AG08395 (cell line): ENCODE results near the gene NDUFS8.

Experiments
- DNase-seq: peaks from one replicate; pipeline ENCODE4 v3.0.0; 2012; ENCODE audit warnings: mixed read lengths, low spot score

NDUFS8 gene

GRCh38 chr11:68002938-68003845, 27.3 kb upstream of the NDUFS8 start:
- DNase-seq: peak; percentile 36

DNA sequence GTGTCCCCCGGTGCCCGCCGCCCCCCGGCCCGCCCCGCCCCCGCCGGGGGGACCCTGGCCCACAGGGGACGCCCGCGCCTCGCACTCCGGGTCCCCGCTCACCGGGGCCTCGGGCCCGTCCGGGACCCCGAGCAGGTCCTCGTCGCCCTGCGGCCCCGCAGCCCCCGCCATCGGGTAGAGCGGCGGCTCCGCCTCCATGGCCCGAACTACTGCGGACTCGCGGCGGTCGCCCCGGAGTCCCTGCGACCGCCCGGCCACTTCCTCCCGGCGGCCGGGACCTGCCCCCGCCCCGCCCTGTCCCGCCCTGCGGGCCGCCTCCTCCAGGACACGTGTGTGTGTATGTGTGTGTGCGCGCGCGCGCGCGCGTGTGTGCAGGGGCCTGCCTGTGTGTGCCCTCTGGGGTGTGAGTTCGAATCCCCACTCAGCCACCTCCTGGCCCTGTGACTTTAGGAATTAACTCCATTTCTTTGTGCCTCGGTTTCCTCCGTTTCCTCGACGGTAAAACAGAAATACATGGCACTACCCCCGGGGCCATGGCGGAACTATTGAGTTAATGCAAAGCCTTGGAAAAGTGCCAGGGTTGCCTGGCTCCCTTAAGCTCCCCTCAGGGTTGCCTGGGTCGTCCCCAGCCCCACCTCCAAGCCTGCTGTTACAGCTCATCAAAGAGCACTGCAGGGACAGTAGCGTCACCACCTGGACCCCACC, 26.5 kb upstream of the NDUFS8 start, which contains the start of gene UNC93B1:
Gene UNC93B1, minus strand, starts transcription at position 252 of the 705 bp plus-strand sequence. Its CDS starts 54 bp downstream, at position 198.
- peak; percentile 89 for DNase-seq

GRCh38 chr11:68004551-68005335, 25.7 kb upstream of the NDUFS8 start:
- DNase-seq: no peak

GRCh38 chr11:68006606-68007166, 23.8 kb upstream of the NDUFS8 start:
- DNase-seq: no peak

DNA sequence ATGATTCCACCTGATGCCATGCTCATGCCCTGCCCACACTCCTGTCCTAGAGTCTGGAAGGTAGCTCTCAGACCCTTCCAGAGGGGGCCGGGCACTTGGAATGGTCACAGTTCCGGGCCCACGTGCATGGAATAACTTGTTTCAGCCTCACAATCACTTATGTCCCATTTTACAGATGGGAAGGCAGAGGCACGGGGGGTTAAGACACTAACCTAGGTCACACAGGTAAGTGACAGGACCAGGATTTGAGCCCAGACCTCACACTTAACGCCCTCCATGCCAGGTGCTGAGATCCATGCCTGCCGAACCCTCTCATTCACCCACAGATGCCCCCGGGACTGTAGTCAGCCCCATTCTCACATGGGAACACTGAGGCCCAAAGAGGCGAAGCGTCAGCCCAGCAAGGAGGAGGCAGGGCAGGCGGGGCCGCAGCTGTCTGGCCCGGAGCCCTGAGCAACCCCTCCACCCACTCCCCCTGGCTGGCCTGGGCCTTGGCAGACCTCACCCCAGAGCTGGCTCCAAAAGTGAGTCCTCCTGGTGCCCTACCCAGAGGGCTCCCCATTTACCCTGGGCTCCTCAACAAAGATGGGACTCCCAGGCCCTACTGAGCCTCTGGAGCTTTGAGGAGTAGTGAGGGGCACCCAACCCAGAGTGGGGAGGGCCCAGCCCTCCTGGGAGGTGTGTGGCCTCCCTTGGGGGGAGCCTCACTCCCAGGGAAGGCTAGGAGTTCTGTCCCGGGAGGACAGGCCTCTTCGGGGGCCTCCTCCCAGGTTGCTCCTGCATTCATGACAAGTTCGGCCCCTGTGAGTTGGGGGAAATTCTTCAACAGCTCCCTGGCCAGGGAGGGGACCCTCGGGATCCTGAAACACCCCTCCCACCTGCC, 22.7 kb upstream of the NDUFS8 start:
- DNase-seq: no peak

DNA sequence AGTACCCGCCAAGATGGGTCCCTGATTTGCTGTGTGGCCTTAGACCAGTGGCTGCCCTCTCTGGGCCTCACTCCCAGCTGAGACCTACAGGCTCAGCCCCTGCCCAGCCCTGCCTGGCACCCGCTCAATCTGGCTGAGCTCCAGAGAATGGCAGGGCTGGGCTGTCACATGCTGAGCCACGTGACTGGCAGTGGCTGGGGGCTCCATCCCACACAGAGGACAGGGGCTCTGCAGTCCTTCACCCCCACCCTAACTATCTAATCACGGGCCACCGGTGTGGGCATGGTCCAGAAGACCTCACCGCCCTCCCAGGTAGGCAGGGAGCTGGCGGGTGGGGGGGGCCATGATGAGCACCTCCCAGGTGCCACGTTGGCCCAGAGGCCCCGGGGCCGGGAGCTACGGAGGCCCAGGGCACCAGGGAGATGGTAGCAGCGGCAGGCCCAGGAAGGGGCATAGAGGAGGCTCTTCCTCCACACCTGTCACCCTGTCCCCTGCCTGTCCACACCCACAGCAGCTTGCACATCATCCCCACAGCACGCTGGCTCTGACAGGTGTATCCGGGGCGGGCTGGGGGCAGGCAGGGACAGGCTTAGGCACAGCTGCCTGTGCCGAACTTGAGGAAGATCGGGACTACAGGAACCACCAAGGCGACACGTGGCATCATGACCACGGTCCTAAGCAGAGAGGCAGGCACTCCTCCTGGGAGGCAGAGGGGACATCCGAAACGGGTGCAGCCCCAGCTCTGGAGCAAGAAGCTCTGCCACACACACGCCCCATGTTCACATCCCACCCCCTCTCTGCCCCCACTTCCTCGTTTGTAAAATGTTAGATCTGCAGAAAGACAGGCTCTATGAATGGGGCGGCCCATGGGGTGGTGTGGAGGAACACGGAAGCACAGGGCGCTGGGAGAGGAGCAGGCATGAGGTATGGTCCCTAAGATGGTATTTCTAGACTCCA, 21.8 kb upstream of the NDUFS8 start:
- DNase-seq: no peak

DNA sequence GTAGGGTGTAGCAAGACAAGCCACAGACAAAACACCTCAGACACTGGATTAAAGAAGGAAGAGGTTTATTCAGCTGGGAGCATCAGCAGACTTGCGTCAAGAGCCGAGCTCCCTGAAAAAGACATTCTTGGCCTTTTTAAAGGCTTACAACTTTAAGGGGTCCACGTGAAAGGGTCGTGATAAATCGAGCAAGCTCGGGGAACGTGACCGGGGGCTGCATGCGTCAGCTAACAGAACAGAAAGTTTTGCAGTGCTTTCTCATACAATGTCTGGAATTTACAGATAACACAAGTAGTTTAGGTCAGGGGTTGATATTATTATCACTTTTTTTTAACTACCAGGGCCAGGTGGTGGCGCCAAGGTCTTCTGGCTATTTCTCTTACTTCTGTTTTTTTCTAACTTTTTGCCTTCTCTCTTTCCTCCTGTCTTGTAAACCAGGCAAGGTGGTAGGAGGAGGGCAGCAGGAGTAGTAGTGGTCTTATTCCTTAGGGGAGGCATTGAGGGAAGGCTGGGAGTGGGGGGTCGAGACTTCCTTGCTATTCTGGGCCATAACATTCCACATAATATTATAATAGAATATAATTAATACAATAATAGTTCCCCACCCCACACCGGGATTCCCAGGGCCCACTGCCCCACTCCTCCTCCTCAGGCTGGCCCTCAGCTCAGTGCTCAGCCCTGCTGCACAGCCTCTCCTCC, 20.9 kb upstream of the NDUFS8 start:
- DNase-seq: no peak

DNA sequence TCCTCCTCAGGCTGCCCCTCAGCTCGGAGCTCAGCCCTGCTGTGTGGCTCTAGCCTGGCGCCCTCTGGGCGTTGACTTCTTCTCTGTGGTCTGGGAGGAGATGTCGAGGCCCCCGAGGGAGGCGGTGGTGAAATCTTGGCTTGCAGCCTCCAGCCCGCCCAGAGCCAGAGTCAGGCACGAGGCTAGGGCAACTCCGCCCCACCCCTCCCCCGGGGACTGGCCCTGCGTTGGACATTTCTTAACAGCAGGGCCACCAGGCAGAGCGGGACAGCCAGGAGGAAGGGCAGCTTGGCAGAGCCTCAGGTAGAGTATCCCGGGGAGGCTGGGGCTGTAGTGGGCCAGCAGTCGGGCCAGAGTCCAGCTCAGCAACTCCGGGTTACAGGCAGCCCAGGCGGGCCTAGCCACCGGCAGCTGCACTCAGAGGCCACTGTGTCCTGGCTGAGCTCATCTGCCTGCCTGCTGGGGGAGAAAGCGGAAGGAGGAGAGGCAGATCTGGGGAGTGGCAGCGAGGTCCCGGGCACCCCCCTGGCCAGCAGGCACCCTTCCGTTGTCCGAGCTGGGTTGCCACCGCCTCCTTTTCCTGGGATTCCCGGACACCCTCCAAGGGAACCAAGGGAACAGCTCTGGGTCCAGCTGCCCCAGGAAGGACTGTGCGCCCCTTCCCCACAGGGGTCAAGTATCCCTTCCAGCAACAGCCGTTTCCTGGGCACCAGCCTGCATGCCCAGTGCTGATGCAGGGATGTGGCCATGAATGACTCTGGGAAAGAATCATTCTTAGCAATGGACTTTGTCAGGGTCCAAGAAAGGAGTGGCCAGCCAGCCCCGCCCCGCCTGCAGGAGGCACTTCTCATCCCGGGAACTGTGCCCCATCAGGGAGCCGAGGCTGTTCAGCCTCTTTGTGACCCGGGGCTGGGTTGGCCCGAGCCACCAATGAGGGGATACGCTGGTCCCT, 20.1 kb upstream of the NDUFS8 start, which contains the start of gene ALDH3B1:
Gene ALDH3B1, plus strand, starts transcription at position 238 of the 952 bp plus-strand sequence. CDS start 4,971 bp downstream, outside the sequence.
- DNase-seq: peak; percentile 91

- DNase-seq: no peak
Measured at GRCh38 chr11:68011051-68011943, 19.2 kb upstream of the NDUFS8 start.

DNA sequence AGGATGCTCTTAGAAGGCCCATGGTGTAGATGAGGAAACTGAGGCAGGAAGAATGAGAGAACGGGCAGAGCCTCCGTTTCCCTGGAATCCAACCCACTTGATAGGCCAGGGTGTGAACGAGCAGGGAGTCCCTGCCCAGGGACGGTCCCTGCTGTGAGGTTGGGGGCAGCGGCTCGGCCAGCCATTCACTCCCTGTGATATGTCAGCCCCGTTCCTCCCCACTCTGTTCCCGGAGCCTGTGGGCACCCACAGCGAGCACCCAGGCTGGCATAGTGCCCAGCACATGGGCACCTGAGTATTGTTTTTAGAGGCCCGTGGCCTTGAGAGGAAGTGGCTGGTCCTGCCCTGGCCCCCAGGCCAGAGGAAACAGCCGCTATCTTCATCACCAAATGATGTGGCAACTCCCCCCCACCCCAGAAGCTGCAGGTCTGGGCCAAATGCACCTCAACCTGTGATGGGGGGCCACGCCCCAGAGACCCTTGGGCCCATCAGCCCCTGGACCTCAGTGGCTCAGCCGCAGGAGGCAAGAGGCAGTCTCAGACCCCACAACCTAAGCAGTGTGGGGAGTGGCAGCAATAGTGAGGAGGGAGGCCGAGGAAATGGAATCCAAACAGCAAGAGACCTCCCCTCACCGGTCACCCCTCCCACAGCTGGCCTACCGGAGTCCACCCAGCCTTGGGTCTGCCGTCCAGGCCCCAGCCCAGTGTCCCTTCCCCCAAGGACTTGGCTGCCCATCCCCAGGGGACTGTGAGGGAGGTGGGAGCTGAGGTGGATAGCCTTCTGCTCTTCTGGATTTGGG, 18.2 kb upstream of the NDUFS8 start:
- DNase-seq: no peak

DNA sequence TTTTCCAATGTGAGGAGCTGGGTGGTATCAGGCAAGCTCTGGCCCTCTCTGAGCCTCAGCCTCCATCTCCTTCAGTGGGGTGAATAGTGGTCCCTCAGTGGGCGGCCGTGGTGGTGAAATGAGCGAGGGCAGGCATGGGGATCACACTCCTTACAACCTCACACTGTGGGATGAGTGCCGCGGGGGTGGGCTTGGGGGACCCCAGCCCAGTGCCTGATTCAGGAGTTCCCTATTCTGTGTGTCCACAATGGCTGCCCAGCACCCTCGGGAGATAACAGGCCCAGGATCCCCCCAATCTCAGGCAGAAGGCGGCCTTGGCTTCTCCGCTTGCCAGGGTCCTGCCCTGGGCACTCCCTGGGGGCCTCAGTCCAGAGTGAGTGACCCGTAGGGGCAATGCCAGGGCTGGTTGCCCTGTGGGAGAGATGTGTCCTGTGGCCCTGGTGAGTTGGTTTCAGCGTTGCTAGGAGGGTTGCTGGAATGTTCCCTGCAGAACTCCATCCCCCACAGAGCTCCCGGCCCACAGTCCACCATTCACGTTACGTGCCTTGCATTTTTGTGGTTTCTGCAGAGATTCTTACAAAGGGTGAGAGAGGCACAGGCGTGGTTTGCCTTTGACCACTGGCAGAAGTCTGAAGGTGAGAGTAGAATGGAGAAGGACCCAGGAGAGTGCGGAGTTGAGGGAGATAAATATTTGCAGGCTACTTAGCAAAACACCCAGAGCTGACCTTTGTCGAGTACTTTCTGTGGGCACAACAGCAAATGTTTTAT, 17.5 kb upstream of the NDUFS8 start:
- DNase-seq: peak; percentile 94

- DNase-seq: no peak
Measured at GRCh38 chr11:68013611-68014156, 16.8 kb upstream of the NDUFS8 start.

GRCh38 chr11:68014157-68014946, 16.1 kb upstream of the NDUFS8 start:
- DNase-seq: peak; percentile 75

GRCh38 chr11:68014947-68015447, 15.5 kb upstream of the NDUFS8 start:
- DNase-seq: no peak
